Epithelial cell of esophagus (primary cell): ENCODE data around the gene ABHD12.

Experiments used
- DNase-seq: peaks from one replicate; pipeline ENCODE4 v3.0.0; 2010; ENCODE audit warnings: low read depth
- H3K4me3 ChIP-seq: 2 replicates; pipeline ENCODE4 v1.5.1; 2011; ENCODE audit warnings: mild to moderate bottlenecking, low read length, control low read depth
- CTCF ChIP-seq: IDR thresholded peaks from 2 replicates; pipeline ENCODE4 v1.5.1; 2011; ENCODE audit warnings: low read depth, mild to moderate bottlenecking, low read length, control low read depth, inconsistent platforms; ENCODE audit not compliant: insufficient read depth; ENCODE audit errors: missing control alignments

The ABHD12 gene

GRCh38 chr20:25292176-25292891 lies 98.3 kb downstream of the ABHD12 start:
- TF ChIP-seq CTCF, result no peak
- no peak for DNase-seq
- H3K4me3 ChIP-seq, result no peak overlapping the region

- H3K4me3 ChIP-seq, result no peak overlapping the region
- DNase-seq, result no peak
- no peak for TF ChIP-seq CTCF
These were observed 99.1 kb downstream of the ABHD12 start for GRCh38 chr20:25291432-25292133.

- H3K4me3 ChIP-seq, result no peak overlapping the region
- TF ChIP-seq CTCF, result no peak
- no peak for DNase-seq
These were observed 99.8 kb downstream of the ABHD12 start for GRCh38 chr20:25290646-25291431.

- no peak overlapping the region for H3K4me3 ChIP-seq
- DNase-seq, result no peak
- no peak for TF ChIP-seq CTCF
These were observed 100.6 kb downstream of the ABHD12 start for GRCh38 chr20:25289886-25290597.

- no peak for DNase-seq
- no peak for TF ChIP-seq CTCF
- no peak overlapping the region for H3K4me3 ChIP-seq
These were observed 102.1 kb downstream of the ABHD12 start for GRCh38 chr20:25288291-25289181.

GRCh38 chr20:25287631-25288290 lies 102.9 kb downstream of the ABHD12 start:
- no peak for TF ChIP-seq CTCF
- no peak for DNase-seq
- no peak overlapping the region for H3K4me3 ChIP-seq
